ENCODE data around the gene PPP1R14C. TPM values are rescaled to one million over a fixed set of nuclear protein-coding genes. Genes with fewer than 3 reads are reported as not detected.
"Not testable (repeated sequence)": the region's sequence is repeated elsewhere in the genome, so short reads cannot be mapped to it uniquely, and the experiment has no call there.

PPP1R14C gene
- total RNA-seq, 1 donor from 2014 or later, result 0.98 TPM

DNA sequence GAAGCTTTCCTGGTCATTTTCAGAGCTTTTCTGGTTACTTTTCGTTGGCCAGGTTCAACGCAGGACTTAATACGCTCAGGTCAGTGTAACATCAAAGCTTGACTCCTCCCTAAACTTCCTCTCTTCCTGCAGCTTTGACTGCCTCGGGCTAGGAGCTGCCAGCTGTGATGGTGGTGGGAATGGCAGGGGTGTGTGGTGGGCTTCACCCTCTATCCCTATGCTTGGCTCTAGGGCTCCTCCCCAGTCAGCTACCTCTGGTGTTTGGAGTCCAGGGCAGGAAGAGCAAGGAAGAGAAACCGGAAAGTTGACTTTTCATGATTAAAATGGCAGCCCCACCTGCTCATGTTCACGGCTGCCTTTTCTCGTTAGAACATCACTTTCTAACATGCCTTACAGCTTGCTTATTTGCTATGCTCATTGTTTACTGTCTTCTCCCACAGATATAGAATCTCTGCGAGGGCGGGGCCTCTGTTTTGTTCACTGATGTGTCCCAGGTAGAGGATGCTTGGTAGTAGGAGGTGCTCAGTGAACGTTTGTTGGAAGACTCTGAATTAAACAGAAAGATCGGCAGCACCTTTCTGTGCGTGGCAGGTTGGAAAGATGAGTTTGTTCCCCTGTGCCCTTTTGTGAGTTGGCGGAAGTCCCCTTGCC, 16.1 kb upstream of the PPP1R14C start:
- Mint-ChIP-seq H3K4me3 (ENCODE audit: low read depth) (no peak overlapping the region), H3K4me1 (ENCODE audit: low read depth) (no peaks in the 10 kb centered on the region), H3K36me3 (ENCODE audit: insufficient read depth) (no peaks in the 10 kb centered on the region), H3K27ac (no peak overlapping the region), H3K27me3 (peaks cover 15% of the 10 kb centered on the region), H3K9me3 (ENCODE audit: low read depth) (no peaks in the 10 kb centered on the region)
- TF ChIP-seq, protein P1, sequence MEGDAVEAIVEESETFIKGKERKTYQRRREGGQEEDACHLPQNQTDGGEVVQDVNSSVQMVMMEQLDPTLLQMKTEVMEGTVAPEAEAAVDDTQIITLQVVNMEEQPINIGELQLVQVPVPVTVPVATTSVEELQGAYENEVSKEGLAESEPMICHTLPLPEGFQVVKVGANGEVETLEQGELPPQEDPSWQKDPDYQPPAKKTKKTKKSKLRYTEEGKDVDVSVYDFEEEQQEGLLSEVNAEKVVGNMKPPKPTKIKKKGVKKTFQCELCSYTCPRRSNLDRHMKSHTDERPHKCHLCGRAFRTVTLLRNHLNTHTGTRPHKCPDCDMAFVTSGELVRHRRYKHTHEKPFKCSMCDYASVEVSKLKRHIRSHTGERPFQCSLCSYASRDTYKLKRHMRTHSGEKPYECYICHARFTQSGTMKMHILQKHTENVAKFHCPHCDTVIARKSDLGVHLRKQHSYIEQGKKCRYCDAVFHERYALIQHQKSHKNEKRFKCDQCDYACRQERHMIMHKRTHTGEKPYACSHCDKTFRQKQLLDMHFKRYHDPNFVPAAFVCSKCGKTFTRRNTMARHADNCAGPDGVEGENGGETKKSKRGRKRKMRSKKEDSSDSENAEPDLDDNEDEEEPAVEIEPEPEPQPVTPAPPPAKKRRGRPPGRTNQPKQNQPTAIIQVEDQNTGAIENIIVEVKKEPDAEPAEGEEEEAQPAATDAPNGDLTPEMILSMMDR (IDR thresholded peaks at IDR 0.05; ENCODE audit: unreplicated experiment), result no peak
- DNase-seq (ENCODE audit: low spot score, unreplicated experiment), result no peak

DNA sequence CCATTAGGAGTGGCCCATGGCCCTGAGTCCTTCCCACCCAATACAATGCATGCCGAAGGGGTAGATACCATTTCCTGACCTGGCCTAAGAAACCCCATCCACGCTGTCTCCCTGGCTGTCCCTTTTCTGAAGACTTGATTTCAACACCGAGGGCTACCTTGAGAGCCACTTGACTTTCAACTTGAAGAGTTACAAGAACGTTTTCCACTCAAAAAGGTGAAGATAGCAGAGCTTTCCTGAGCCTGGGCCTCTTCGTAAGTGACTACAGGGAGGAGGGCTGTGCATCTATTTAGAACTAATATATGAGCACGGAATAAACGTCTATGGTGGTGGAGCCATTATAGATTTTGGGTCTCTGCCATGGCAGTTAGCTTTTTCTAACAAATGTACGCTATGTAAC, 14.4 kb upstream of the PPP1R14C start:
- Mint-ChIP-seq H3K4me1 (ENCODE audit: low read depth) (no peaks in the 10 kb centered on the region), H3K9me3 (ENCODE audit: low read depth) (no peaks in the 10 kb centered on the region), H3K36me3 (ENCODE audit: insufficient read depth) (no peaks in the 10 kb centered on the region), H3K4me3 (ENCODE audit: low read depth) (no peak overlapping the region), H3K27ac (no peak overlapping the region), H3K27me3 (peaks cover 12% of the 10 kb centered on the region)
- no peak for DNase-seq (ENCODE audit: low spot score, unreplicated experiment)
- TF ChIP-seq, protein P1 (IDR thresholded peaks at IDR 0.05; ENCODE audit: unreplicated experiment), result no peak

DNA sequence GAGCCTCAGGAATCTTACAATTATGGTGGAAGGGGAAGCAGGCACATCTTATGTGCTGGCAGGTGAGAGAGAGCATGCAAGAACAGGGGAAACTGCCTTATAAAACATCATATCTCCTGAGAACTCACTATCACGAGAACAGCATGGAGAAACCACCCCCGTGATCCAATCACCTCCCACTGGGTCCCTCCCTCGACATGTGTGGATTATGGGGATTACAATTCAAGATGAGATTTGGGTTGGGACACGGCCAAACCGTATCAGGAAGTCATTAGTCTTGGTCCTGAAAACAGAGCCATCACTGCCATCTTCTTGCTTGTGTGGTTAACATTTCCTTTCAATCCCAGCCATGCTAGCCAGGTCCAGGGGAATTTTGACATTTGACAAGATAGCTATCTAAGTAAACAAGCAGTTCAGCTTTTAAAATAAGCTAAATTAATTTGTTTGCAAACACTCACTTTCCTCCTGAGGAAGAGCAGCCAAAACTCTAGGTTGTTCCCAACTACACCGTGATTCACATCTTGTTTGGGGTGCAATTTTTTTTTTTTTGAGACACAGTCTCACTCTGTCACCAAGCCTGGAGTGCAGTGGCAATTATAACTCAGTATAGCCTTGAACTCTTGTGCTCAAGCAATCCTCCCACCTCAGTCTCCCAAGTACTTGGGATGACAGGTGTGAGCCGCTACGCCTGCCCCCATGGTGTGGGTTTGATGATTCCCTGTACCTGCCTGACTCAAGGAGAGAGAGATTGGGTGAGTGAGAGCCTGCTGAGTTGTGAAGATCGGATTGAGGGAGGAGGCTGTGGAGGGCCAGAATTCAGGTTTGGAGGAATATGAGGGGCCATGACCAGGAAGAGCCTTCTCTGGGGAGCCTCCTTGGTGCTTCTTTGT, 13.0 kb upstream of the PPP1R14C start:
- Mint-ChIP-seq H3K27me3 (peaks cover 11% of the 10 kb centered on the region), H3K9me3 (ENCODE audit: low read depth) (no peaks in the 10 kb centered on the region), H3K4me1 (ENCODE audit: low read depth) (no peaks in the 10 kb centered on the region), H3K36me3 (ENCODE audit: insufficient read depth) (no peaks in the 10 kb centered on the region), H3K4me3 (ENCODE audit: low read depth) (no peak overlapping the region), H3K27ac (no peak overlapping the region)
- DNase-seq (ENCODE audit: low spot score, unreplicated experiment), result no peak
- TF ChIP-seq, protein P1 (IDR thresholded peaks at IDR 0.05; ENCODE audit: unreplicated experiment), result no peak

DNA sequence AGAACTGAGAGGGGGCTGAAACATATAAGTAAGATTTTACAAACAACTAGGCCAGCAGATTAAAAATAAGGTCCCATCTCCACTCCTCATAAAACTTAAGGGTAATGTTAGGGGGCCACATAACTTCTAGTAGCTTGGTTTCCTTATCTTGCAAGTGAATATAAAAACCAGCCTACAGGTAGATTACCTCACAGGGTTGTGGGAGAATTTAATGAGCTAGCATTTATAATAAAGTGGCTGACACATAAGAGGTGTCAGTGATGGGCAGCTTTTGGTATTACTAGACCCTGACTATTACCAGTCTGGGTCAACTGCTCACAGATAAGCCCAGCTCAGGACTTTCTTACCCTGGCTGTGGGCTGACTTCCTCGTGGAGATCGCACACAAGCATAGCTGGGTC, 9.2 kb upstream of the PPP1R14C start:
- Mint-ChIP-seq H3K4me1 (ENCODE audit: low read depth) (no peaks in the 10 kb centered on the region), H3K9me3 (ENCODE audit: low read depth) (no peaks in the 10 kb centered on the region), H3K27ac (no peak overlapping the region), H3K36me3 (ENCODE audit: insufficient read depth) (no peaks in the 10 kb centered on the region), H3K4me3 (ENCODE audit: low read depth) (no peak overlapping the region), H3K27me3 (peaks cover 29% of the 10 kb centered on the region)
- DNase-seq (ENCODE audit: low spot score, unreplicated experiment), result no peak
- TF ChIP-seq, protein P1 (IDR thresholded peaks at IDR 0.05; ENCODE audit: unreplicated experiment), result no peak

DNA sequence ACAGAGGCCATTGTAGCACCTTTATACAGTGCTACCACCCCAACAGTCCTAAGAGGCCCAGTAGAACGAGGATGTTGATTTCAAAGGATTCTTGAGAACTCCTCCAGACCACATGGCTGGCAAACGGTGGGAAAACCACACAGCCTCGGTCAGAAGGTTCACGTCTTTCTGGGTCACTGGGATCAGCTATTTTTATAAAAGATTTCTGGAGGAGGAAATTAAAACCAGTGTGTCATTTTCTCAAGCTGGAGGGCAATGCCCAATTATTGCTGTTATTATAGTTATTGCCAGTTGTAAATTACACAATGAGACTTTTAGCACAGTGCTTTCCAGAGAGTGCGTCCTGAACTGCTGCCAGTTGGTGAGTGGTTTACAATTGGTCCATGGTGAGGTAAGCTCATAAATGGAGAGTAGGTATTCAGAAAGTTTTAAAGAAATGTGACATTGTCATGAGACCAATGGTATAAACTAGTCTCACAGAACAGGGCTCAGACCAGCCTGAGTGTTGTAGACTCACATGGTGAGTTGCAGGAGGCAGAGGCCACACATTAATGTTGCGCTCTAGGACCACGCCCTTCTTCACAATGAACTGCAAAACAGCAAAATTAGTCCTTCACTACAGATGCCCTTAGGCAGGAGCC, 8.4 kb upstream of the PPP1R14C start:
- no peak for DNase-seq (ENCODE audit: low spot score, unreplicated experiment)
- no peaks in the 10 kb centered on the region for H3K9me3 Mint-ChIP-seq (ENCODE audit: low read depth)
- no peak overlapping the region for H3K4me3 Mint-ChIP-seq (ENCODE audit: low read depth)
- no peaks in the 10 kb centered on the region for H3K4me1 Mint-ChIP-seq (ENCODE audit: low read depth)
- peaks cover 36% of the 10 kb centered on the region for H3K27me3 Mint-ChIP-seq
- TF ChIP-seq, protein P1 (IDR thresholded peaks at IDR 0.05; ENCODE audit: unreplicated experiment), result no peak
- no peak overlapping the region for H3K27ac Mint-ChIP-seq
- no peaks in the 10 kb centered on the region for H3K36me3 Mint-ChIP-seq (ENCODE audit: insufficient read depth)

DNA sequence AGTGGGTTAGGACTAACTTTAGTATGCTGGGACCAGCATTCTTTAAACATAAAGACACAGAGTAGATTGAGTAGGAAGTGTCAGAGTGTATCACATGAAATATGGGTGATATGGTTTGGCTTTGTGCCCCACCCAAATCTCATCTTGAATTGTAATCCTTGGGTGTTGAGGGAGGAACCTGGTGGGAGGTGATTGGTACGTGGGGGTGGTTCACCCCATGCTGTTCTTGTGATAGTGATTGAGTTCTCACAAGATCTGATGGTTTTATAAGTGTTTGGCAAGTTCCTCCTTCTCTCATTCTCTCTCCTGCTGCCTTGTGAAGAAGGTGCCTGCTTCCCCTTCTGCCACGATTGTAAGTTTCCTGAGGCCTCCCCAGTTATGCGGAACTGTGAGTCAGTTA, 5.1 kb upstream of the PPP1R14C start:
- not testable (repeated sequence) for DNase-seq (ENCODE audit: low spot score, unreplicated experiment); H3K4me1 Mint-ChIP-seq (ENCODE audit: low read depth); H3K4me3 Mint-ChIP-seq (ENCODE audit: low read depth); H3K27ac Mint-ChIP-seq; H3K9me3 Mint-ChIP-seq (ENCODE audit: low read depth); H3K36me3 Mint-ChIP-seq (ENCODE audit: insufficient read depth)
- H3K27me3 Mint-ChIP-seq, result peaks cover 63% of the 10 kb centered on the region
